Gastrocnemius medialis (tissue), 4 donors: ENCODE data around the gene TEX36. TPM values are rescaled to one million over a fixed set of nuclear protein-coding genes. Genes with fewer than 3 reads are reported as not detected.
"Not testable (repeated sequence)": the region's sequence is repeated elsewhere in the genome, so short reads cannot be mapped to it uniquely, and the experiment has no call there.

Experiments used
- ATAC-seq, 2 donors: fragments of 150-250 bp; one replicate each; pipeline ENCODE4 v1.9.1; 2016
- DNase-seq, 2 donors: peaks; one replicate each; pipeline ENCODE4 v3.0.0-alpha.2; 2019
- H3K27ac ChIP-seq, 4 donors: fragments of 200-600 bp; sonication (generic); 1 replicate in 1 of 4; 2 replicates in 3 of 4; pipeline ENCODE4 v1.5.1; 2016 to 2018; ENCODE audit warnings: mild to moderate bottlenecking in 2 of 4, moderate library complexity in 1 of 4
- H3K27me3 ChIP-seq, 3 donors: fragments of 200-600 bp; sonication (generic) in 2 of 3; 1 replicate in 1 of 3; 2 replicates in 2 of 3; pipeline versions ENCODE4 v1.5.1 to v1.6.0; 2016 to 2019; ENCODE audit warnings: mild to moderate bottlenecking in 1 of 3, moderate library complexity in 1 of 3
- H3K36me3 ChIP-seq, 2 donors: fragments of 200-600 bp; sonication (generic) in 1 of 2; one replicate each; pipeline ENCODE4 v1.5.1; 2017 to 2018
- H3K4me1 ChIP-seq, 2 donors: fragments of 200-600 bp; sonication (generic) in 1 of 2; one replicate each; pipeline ENCODE4 v1.5.1; 2016 to 2017; ENCODE audit warnings: mild to moderate bottlenecking in 2 of 2
- H3K4me3 ChIP-seq, 4 donors: fragments of 200-600 bp; sonication (generic) in 3 of 4; 1 replicate in 1 of 4; 2 replicates in 3 of 4; pipeline ENCODE4 v1.5.1; 2016 to 2019; ENCODE audit warnings: mild to moderate bottlenecking in 2 of 4
- H3K9me3 ChIP-seq, 3 donors: fragments of 200-600 bp; sonication (generic) in 2 of 3; 1 replicate in 1 of 3; 2 replicates in 2 of 3; pipeline ENCODE4 v1.5.1; 2016 to 2019
- CTCF ChIP-seq, 5 experiments: fragments of 450-650 bp in 3 of 5; fragments of 200-600 bp in 2 of 5; sonication (generic) in 2 of 5; IDR thresholded peaks in 4 of 5; conservative IDR thresholded peaks in 1 of 5; 1 replicate in 4 of 5; 2 replicates in 1 of 5; pipeline ENCODE4 v1.5.1; 2016 to 2019; ENCODE audit warnings: antibody characterized with exemption in 5 of 5, mild to moderate bottlenecking in 3 of 5, moderate library complexity in 3 of 5
- POLR2A ChIP-seq, 2 donors: fragments of 450-650 bp; IDR thresholded peaks; one replicate each; pipeline ENCODE4 v1.6.1; 2017; ENCODE audit warnings: antibody characterized with exemption in 2 of 2, mild to moderate bottlenecking in 2 of 2, moderate library complexity in 2 of 2
- in situ Hi-C, 4 donors: fragments of 200-750 bp; cut with MboI; loops; one replicate each; pipeline versions ENCODE4 v1.15.0 to v1.8.0; 2017; ENCODE audit warnings: low sequenced_read_pairs in 4 of 4
- intact Hi-C: fragments of 100-400 bp; cut with DNase I; formaldehyde crosslinking; loops from one replicate; pipeline ENCODE4 v1.15.1; 2023; ENCODE audit warnings: low total_unique reads
- total RNA-seq, 4 donors: library from RNA; depleted of rRNA; stranded (reverse); fragments of >200 nt; gene quantifications; one replicate each; pipeline versions ENCODE4 v1.1.0 to v1.2.3, GENCODE V29; 2016

TEX36 gene
- total RNA-seq, 4 donors from 2014 or later: not detected

- no peak for TF ChIP-seq CTCF (IDR thresholded peaks at IDR 0.05 in 4 of 5, conservative IDR thresholded peaks at IDR 0.05 in 1 of 5)
- DNase-seq: no peak
- H3K27me3 ChIP-seq: no peaks in the 10 kb centered on the region
- peaks cover 12 to 17% of the 10 kb centered on the region in 2 donors for H3K4me1 ChIP-seq
- intact Hi-C loops (no loop called here), in situ Hi-C loops (loop anchor here in 2 of 4 donors (10.0 kb wide), 1 partner anchor 104 kb away; the partner anchor contains the start of genes BCCIP (in 2 of the 2) and UROS (in 2 of the 2))
- no peak overlapping the region for H3K4me3 ChIP-seq
- no peak overlapping the region for H3K27ac ChIP-seq
- H3K9me3 ChIP-seq: no peaks in the 10 kb centered on the region
- peaks cover 3 to 33% of the 10 kb centered on the region in 2 donors for H3K36me3 ChIP-seq
- ATAC-seq: no peak
Measured at GRCh38 chr10:125721035-125721434, 38.1 kb upstream of the TEX36 start.

- no peak for ATAC-seq
- in situ Hi-C loops: loop anchor here in 2 of 4 donors (10.0 kb wide), 1 partner anchor 105 kb away; the partner anchor contains the start of genes BCCIP (in 2 of the 2) and UROS (in 2 of the 2)
Measured at GRCh38 chr10:125720002-125720382, 37.0 kb upstream of the TEX36 start.

GRCh38 chr10:125719173-125720001 is 36.4 kb upstream of the TEX36 start, which contains the start of gene EDRF1:
TSS of gene EDRF1 (plus strand) at chr10:125719709. CDS start at chr10:125719808, 99 bp downstream.
- Histone ChIP-seq H3K36me3 (peaks cover 3 to 17% of the 10 kb centered on the region in 2 donors), H3K9me3 (no peaks in the 10 kb centered on the region), H3K4me3 (peak within 1 kb of the TSS; percentile 82 to 99 (median 95)), H3K27me3 (no peaks in the 10 kb centered on the region), H3K4me1 (peaks cover 12 to 17% of the 10 kb centered on the region in 2 donors), H3K27ac (peak within 1 kb of the TSS; percentile 84 to 88 (median 88))
- peak; percentile 99 to 100 for ATAC-seq
- no peak for TF ChIP-seq CTCF (IDR thresholded peaks at IDR 0.05 in 4 of 5, conservative IDR thresholded peaks at IDR 0.05 in 1 of 5)
- TF ChIP-seq POLR2A (IDR thresholded peaks at IDR 0.05): peak; percentile 32 to 71
- intact Hi-C loops: loop anchor here (2.0 to 5.0 kb wide), 3 partner anchors 103 to 557 kb away; partner anchors contain the start of genes BCCIP, CTBP2, FANK1 and UROS
- peak; percentile 96 to 99 for DNase-seq
- in situ Hi-C loops: loop anchor here in 2 of 4 donors (10.0 kb wide), 1 partner anchor 105 kb away; the partner anchor contains the start of genes BCCIP (in 2 of the 2) and UROS (in 2 of the 2)

More at GRCh38 chr10:125720002-125720382, 37.0 kb upstream of the TEX36 start:
- H3K9me3 ChIP-seq: no peaks in the 10 kb centered on the region
- H3K27me3 ChIP-seq: no peaks in the 10 kb centered on the region
- H3K36me3 ChIP-seq: peaks cover 3 to 23% of the 10 kb centered on the region in 2 donors
- peaks cover 12 to 17% of the 10 kb centered on the region in 2 donors for H3K4me1 ChIP-seq
- no peak for TF ChIP-seq CTCF (IDR thresholded peaks at IDR 0.05 in 4 of 5, conservative IDR thresholded peaks at IDR 0.05 in 1 of 5)
- no peak for TF ChIP-seq POLR2A (IDR thresholded peaks at IDR 0.05)
- DNase-seq: peak in 1 of 2 donors; percentile 17
- peak overlapping the region; percentile 82 to 99 (median 95) for H3K4me3 ChIP-seq
- intact Hi-C loops: no loop called here
- H3K27ac ChIP-seq: peak overlapping the region; percentile 84 to 88 (median 88)

GRCh38 chr10:125714728-125715127 is 31.8 kb upstream of the TEX36 start:
- H3K4me3 ChIP-seq, H3K27me3 ChIP-seq, in situ Hi-C loops, H3K27ac ChIP-seq, H3K36me3 ChIP-seq, H3K9me3 ChIP-seq, H3K4me1 ChIP-seq, DNase-seq, ATAC-seq: not testable (repeated sequence)
- intact Hi-C loops: loop anchor here (5.0 kb wide), 1 partner anchor 552 kb away; the partner anchor contains the start of gene CTBP2
